H9 (cell line): ENCODE data around the gene MYO7B. TPM values are rescaled to one million over a fixed set of nuclear protein-coding genes. Genes with fewer than 3 reads are reported as not detected.

ENCODE experiments used
- DNase-seq: peaks from one replicate; pipeline ENCODE4 v3.0.0-alpha.2; 2017
- H2AFZ ChIP-seq: one replicate; pipeline ENCODE4 v1.6.1; 2013; ENCODE audit warnings: mild to moderate bottlenecking, low read length, control low read depth, moderate library complexity
- H2AK5ac ChIP-seq: 2 replicates; pipeline ENCODE4 v1.6.1; 2013; ENCODE audit warnings: low read length, control low read depth, mixed read lengths; ENCODE audit not compliant: insufficient read length
- H2BK120ac ChIP-seq: one replicate; pipeline ENCODE4 v1.6.1; 2013; ENCODE audit warnings: low read depth, mild to moderate bottlenecking, low read length, control low read depth, inconsistent platforms; ENCODE audit not compliant: poor library complexity, severe bottlenecking
- H2BK12ac ChIP-seq: 2 replicates; pipeline ENCODE4 v1.6.1; 2013; ENCODE audit warnings: low read length, control low read depth, mixed read lengths, low read depth; ENCODE audit not compliant: insufficient read length
- H2BK15ac ChIP-seq: 2 replicates; pipeline ENCODE4 v1.6.1; 2013; ENCODE audit warnings: low read depth, low read length, control low read depth
- H2BK20ac ChIP-seq: one replicate; pipeline ENCODE4 v1.6.1; 2013; ENCODE audit warnings: low read depth, mild to moderate bottlenecking, low read length, control low read depth, inconsistent platforms; ENCODE audit not compliant: poor library complexity, severe bottlenecking
- H2BK5ac ChIP-seq: 2 replicates; pipeline ENCODE4 v1.6.1; 2013; ENCODE audit warnings: low read length, control low read depth, mixed read lengths; ENCODE audit not compliant: insufficient read length
- H3K14ac ChIP-seq: 2 replicates; pipeline ENCODE4 v1.6.1; 2013; ENCODE audit warnings: low read length, control low read depth; ENCODE audit not compliant: insufficient read depth
- H3K18ac ChIP-seq: 2 replicates; pipeline ENCODE4 v1.6.1; 2013; ENCODE audit warnings: low read depth, mild to moderate bottlenecking, mixed read lengths, low read length, control low read depth; ENCODE audit not compliant: insufficient read length
- H3K23ac ChIP-seq: 2 replicates; pipeline ENCODE4 v1.6.1; 2013; ENCODE audit warnings: low read length, control low read depth, mixed read lengths, low read depth; ENCODE audit not compliant: insufficient read length
- H3K23me2 ChIP-seq: 2 replicates; pipeline ENCODE4 v1.6.1; 2013; ENCODE audit warnings: low read depth, mild to moderate bottlenecking, mixed read lengths, low read length, control low read depth; ENCODE audit not compliant: insufficient read length, poor library complexity, severe bottlenecking
- H3K27ac ChIP-seq: 2 replicates; pipeline ENCODE4 v1.5.1; 2013; ENCODE audit warnings: low read length, control low read depth, mixed read lengths, low read depth; ENCODE audit not compliant: insufficient read length
- H3K27me3 ChIP-seq: 2 replicates; pipeline ENCODE4 v1.6.1; 2013; ENCODE audit warnings: low read length, control low read depth, inconsistent platforms; ENCODE audit not compliant: insufficient read depth
- H3K4ac ChIP-seq: 2 replicates; pipeline ENCODE4 v1.6.1; 2013; ENCODE audit warnings: low read depth, mild to moderate bottlenecking, control low read depth, inconsistent platforms, low read length, moderate library complexity
- H3K4me1 ChIP-seq: 2 replicates; pipeline ENCODE4 v1.6.1; 2013; ENCODE audit warnings: low read length, control low read depth, inconsistent platforms; ENCODE audit not compliant: insufficient read depth
- H3K4me2 ChIP-seq: 2 replicates; pipeline ENCODE4 v1.6.1; 2013; ENCODE audit warnings: low read length, control low read depth, mixed read lengths; ENCODE audit not compliant: insufficient read length, insufficient read depth
- H3K56ac ChIP-seq: 2 replicates; pipeline ENCODE4 v1.6.1; 2013; ENCODE audit warnings: low read depth, mild to moderate bottlenecking, mixed read lengths, low read length, control low read depth; ENCODE audit not compliant: insufficient read length
- H3K79me1 ChIP-seq: 2 replicates; pipeline ENCODE4 v1.6.1; 2013; ENCODE audit warnings: low read depth, mild to moderate bottlenecking, moderate library complexity, low read length, control low read depth, inconsistent platforms; ENCODE audit not compliant: insufficient read depth, poor library complexity, severe bottlenecking
- H3K79me2 ChIP-seq: 2 replicates; pipeline ENCODE4 v1.6.1; 2013; ENCODE audit warnings: low read length, control low read depth, inconsistent platforms; ENCODE audit not compliant: insufficient read depth
- H3K9ac ChIP-seq: 2 replicates; pipeline ENCODE4 v1.6.1; 2013; ENCODE audit warnings: low read length, control low read depth, mixed read lengths; ENCODE audit not compliant: insufficient read length; ENCODE audit errors: extremely low read depth
- H3K9me3 ChIP-seq: one replicate; pipeline ENCODE4 v1.6.1; 2013; ENCODE audit warnings: low read depth, low read length, inconsistent platforms; ENCODE audit not compliant: control insufficient read depth
- H3T11ph ChIP-seq: one replicate; pipeline ENCODE4 v1.6.1; 2013; ENCODE audit warnings: mild to moderate bottlenecking, low read length, control low read depth, inconsistent platforms
- H4K20me1 ChIP-seq: one replicate; pipeline ENCODE4 v1.6.1; 2013; ENCODE audit not compliant: control insufficient read depth, insufficient read length, insufficient read depth
- H4K5ac ChIP-seq: 2 replicates; pipeline ENCODE4 v1.6.1; 2013; ENCODE audit warnings: low read depth, mild to moderate bottlenecking, mixed read lengths, low read length, control low read depth; ENCODE audit not compliant: insufficient read length
- H4K8ac ChIP-seq: replicated peaks from 2 replicates; pipeline ENCODE4 v1.6.1; 2013; ENCODE audit warnings: low read length, control low read depth, mixed read lengths, low read depth; ENCODE audit not compliant: insufficient read length
- H4K91ac ChIP-seq: 2 replicates; pipeline ENCODE4 v1.6.1; 2013; ENCODE audit warnings: low read depth, mild to moderate bottlenecking, moderate library complexity, mixed read lengths, low read length, control low read depth; ENCODE audit not compliant: insufficient read length
- H3K27ac Mint-ChIP-seq, 3 experiments: 2 replicates in 2 of 3; 3 replicates in 1 of 3; pipeline ENCODE4 v1.8.0; 2020 to 2021; ENCODE audit warnings: mixed read lengths in 3 of 3, mild to moderate bottlenecking in 1 of 3, moderate library complexity in 1 of 3
- H3K27me3 Mint-ChIP-seq: 2 replicates; pipeline ENCODE4 v1.8.0; 2021; ENCODE audit warnings: low read depth, mild to moderate bottlenecking, moderate library complexity, mixed read lengths
- H3K36me3 Mint-ChIP-seq, 3 experiments: 2 replicates in 2 of 3; 3 replicates in 1 of 3; pipeline ENCODE4 v1.8.0; 2020 to 2021; ENCODE audit warnings: low read depth in 3 of 3, mixed read lengths in 3 of 3; ENCODE audit not compliant: insufficient read depth in 1 of 3
- H3K4me1 Mint-ChIP-seq, 2 experiments: 2 replicates each; pipeline ENCODE4 v1.8.0; 2020; ENCODE audit warnings: mixed read lengths in 2 of 2
- H3K4me3 Mint-ChIP-seq, 2 experiments: 2 replicates in 1 of 2; 3 replicates in 1 of 2; pipeline ENCODE4 v1.8.0; 2020 to 2021; ENCODE audit warnings: mild to moderate bottlenecking in 2 of 2, mixed read lengths in 2 of 2, moderate library complexity in 1 of 2
- H3K9me3 Mint-ChIP-seq, 2 experiments: 2 replicates in 1 of 2; 3 replicates in 1 of 2; pipeline ENCODE4 v1.8.0; 2020; ENCODE audit warnings: mild to moderate bottlenecking in 2 of 2, mixed read lengths in 2 of 2, moderate library complexity in 1 of 2
- WGBS: extraction: QIAGEN DNeasy Blood & Tissue Kit; methylation state at CpG from one replicate; pipeline ENCODE4 v1.1.7; 2013; ENCODE audit warnings: missing lambda C conversion rate, low lambda C conversion rate, mixed read lengths; ENCODE audit not compliant: insufficient read length; ENCODE audit errors: extremely low coverage; 5-methylcytosine and 5-hydroxymethylcytosine counted together
- total RNA-seq: library from RNA; stranded (reverse); gene quantifications from 2 replicates; pipeline ENCODE4 v1.2.1, GENCODE V29; 2021
- TF ChIP-seq, protein P1 (sequence below): fragments of 200-600 bp; sonication (generic); conservative IDR thresholded peaks from 3 replicates; pipeline ENCODE4 v1.8.0; 2021; ENCODE audit warnings: antibody characterized with exemption, mild to moderate bottlenecking

Gene MYO7B
- total RNA-seq, 1 experiment from 2014 or later, result not detected

DNA sequence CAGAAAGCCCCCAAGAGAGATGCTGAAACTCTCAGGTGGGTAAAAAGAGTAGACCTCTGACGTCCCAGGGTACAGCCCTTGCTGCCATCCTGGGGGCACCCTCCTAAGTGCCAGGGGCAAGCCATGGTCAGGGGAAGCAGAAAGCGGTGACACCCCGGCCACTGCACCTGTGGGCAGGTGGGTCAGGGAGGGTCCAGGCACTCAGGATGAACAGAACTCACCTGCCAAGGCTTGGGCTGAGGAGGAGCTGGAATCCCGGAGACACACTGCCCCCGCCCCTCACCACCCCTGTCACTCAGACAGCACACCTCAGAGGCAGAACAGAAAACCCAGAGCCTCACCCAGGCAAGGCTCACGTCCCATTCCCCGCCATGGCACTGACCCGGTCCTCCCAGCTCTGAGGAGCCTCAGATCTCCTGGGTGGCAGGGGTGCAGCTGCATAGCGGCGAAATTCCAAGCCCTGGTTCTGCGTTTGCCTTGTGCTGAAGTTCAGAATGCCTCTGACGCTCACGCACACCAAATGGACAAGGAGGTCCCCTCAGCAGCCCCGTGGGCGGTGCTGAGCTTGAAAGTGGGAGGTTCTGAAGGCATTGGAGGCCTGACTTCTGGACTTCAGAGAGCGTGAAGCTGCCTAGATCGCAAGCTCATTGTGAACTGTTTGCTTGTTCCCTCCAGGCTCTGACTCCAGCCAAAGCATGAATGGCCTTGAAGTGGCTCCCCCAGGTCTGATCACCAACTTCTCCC lies 114.7 kb downstream of the MYO7B start:
- Histone ChIP-seq H3K23me2 (peaks cover 4% of the 10 kb centered on the region), H3K27ac (no peak overlapping the region), H3K27me3 (no peaks in the 10 kb centered on the region), H4K8ac (no peak overlapping the region), H4K91ac (no peak overlapping the region), H3K56ac (no peak overlapping the region), H2BK15ac (no peak overlapping the region), H3K79me1 (no peaks in the 10 kb centered on the region), H3K4me2 (no peak overlapping the region), H4K20me1 (no peaks in the 10 kb centered on the region), H3K23ac (no peak overlapping the region), H2BK12ac (no peak overlapping the region), H4K5ac (no peak overlapping the region), H3K4me1 (no peaks in the 10 kb centered on the region), H2BK20ac (no peak overlapping the region), H3K79me2 (no peaks in the 10 kb centered on the region), H2AFZ (no peak overlapping the region), H2BK120ac (no peak overlapping the region), H3T11ph (no peak overlapping the region), H3K18ac (no peak overlapping the region), H3K9me3 (no peaks in the 10 kb centered on the region), H2BK5ac (no peak overlapping the region), H3K14ac (no peak overlapping the region), H2AK5ac (no peak overlapping the region), H3K4ac (no peak overlapping the region), H3K9ac (no peak overlapping the region)
- no CpG with 5 or more reads among the region's 17 CpGs for WGBS
- Mint-ChIP-seq H3K36me3 (no peaks in the 10 kb centered on the region), H3K4me3 (no peak overlapping the region), H3K4me1 (peaks cover 10 to 21% of the 10 kb centered on the region in 2 experiments), H3K27me3 (peaks cover 5% of the 10 kb centered on the region), H3K27ac (no peak overlapping the region; a peak in 1 of 7 replicates), H3K9me3 (no peaks in the 10 kb centered on the region)
- TF ChIP-seq, protein P1, sequence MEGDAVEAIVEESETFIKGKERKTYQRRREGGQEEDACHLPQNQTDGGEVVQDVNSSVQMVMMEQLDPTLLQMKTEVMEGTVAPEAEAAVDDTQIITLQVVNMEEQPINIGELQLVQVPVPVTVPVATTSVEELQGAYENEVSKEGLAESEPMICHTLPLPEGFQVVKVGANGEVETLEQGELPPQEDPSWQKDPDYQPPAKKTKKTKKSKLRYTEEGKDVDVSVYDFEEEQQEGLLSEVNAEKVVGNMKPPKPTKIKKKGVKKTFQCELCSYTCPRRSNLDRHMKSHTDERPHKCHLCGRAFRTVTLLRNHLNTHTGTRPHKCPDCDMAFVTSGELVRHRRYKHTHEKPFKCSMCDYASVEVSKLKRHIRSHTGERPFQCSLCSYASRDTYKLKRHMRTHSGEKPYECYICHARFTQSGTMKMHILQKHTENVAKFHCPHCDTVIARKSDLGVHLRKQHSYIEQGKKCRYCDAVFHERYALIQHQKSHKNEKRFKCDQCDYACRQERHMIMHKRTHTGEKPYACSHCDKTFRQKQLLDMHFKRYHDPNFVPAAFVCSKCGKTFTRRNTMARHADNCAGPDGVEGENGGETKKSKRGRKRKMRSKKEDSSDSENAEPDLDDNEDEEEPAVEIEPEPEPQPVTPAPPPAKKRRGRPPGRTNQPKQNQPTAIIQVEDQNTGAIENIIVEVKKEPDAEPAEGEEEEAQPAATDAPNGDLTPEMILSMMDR, result no peak; the same call in 1 of the 3 replicates
- DNase-seq, result no peak
